ENCODE results near the gene PFDN6.

PFDN6 gene

DNA sequence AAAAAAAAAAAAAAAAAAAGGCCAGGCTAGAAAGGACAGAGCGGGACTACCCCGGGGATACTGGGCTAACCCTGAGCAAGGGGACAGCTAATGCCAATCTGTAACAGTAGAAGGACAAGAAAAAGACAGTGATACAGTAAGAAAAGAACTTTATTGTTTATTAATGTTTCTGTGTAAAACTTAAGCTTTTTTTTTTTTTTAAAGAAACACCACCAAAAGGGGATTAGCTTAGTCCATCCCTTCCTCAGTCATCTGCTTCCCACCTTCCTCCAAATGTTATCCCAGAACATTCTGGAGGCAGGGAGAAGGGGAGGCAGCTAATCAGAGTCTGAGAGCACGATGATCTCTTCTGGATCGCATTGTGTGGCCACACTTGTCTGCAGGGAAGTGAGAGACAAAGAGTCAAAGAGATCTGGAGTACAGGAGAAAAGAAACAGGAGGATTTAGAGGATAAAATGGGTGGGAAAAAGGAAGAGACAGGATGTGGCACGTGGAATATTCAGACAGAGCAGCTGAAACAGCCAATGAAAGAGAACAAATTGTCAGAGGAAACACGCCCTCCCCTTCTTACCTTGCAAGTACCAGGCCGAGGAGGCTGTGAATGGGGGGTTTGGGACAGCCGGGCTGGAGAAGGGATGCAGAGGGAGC, 29.1 kb downstream of the PFDN6 start:
- no peak for TF ChIP-seq EGR1 (IDR thresholded peaks at IDR 0.05)
- no peak for TF ChIP-seq TCF12 (IDR thresholded peaks at IDR 0.05; ENCODE audit: low read depth)
- TF ChIP-seq NFIC (IDR thresholded peaks at IDR 0.05): no peak
- no peak for TF ChIP-seq ZBTB7A (IDR thresholded peaks at IDR 0.05; ENCODE audit: low read depth)
- TF ChIP-seq, protein P1, sequence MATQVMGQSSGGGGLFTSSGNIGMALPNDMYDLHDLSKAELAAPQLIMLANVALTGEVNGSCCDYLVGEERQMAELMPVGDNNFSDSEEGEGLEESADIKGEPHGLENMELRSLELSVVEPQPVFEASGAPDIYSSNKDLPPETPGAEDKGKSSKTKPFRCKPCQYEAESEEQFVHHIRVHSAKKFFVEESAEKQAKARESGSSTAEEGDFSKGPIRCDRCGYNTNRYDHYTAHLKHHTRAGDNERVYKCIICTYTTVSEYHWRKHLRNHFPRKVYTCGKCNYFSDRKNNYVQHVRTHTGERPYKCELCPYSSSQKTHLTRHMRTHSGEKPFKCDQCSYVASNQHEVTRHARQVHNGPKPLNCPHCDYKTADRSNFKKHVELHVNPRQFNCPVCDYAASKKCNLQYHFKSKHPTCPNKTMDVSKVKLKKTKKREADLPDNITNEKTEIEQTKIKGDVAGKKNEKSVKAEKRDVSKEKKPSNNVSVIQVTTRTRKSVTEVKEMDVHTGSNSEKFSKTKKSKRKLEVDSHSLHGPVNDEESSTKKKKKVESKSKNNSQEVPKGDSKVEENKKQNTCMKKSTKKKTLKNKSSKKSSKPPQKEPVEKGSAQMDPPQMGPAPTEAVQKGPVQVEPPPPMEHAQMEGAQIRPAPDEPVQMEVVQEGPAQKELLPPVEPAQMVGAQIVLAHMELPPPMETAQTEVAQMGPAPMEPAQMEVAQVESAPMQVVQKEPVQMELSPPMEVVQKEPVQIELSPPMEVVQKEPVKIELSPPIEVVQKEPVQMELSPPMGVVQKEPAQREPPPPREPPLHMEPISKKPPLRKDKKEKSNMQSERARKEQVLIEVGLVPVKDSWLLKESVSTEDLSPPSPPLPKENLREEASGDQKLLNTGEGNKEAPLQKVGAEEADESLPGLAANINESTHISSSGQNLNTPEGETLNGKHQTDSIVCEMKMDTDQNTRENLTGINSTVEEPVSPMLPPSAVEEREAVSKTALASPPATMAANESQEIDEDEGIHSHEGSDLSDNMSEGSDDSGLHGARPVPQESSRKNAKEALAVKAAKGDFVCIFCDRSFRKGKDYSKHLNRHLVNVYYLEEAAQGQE (IDR thresholded peaks at IDR 0.05; ENCODE audit: low read depth): no peak
- TF ChIP-seq, protein P2, sequence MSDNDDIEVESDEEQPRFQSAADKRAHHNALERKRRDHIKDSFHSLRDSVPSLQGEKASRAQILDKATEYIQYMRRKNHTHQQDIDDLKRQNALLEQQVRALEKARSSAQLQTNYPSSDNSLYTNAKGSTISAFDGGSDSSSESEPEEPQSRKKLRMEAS (IDR thresholded peaks at IDR 0.05): no peak
- no peak for TF ChIP-seq FOXM1 (IDR thresholded peaks at IDR 0.05; ENCODE audit: borderline replicate concordance, low read depth)
- TF ChIP-seq TAF1 (IDR thresholded peaks at IDR 0.05; ENCODE audit: low read depth): no peak
- no peak for TF ChIP-seq CREB1 (IDR thresholded peaks at IDR 0.05; ENCODE audit: low read depth)
- TF ChIP-seq YY1 (IDR thresholded peaks at IDR 0.05; ENCODE audit: low read depth): no peak
- no peak for TF ChIP-seq EP300 (IDR thresholded peaks at IDR 0.05; ENCODE audit: borderline replicate concordance)
- TF ChIP-seq, protein P3, sequence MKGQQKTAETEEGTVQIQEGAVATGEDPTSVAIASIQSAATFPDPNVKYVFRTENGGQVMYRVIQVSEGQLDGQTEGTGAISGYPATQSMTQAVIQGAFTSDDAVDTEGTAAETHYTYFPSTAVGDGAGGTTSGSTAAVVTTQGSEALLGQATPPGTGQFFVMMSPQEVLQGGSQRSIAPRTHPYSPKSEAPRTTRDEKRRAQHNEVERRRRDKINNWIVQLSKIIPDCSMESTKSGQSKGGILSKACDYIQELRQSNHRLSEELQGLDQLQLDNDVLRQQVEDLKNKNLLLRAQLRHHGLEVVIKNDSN (IDR thresholded peaks at IDR 0.05): no peak
- TF ChIP-seq CEBPB (IDR thresholded peaks at IDR 0.05): no peak
- TF ChIP-seq RAD21 (IDR thresholded peaks at IDR 0.05; ENCODE audit: low read depth): no peak

DNA sequence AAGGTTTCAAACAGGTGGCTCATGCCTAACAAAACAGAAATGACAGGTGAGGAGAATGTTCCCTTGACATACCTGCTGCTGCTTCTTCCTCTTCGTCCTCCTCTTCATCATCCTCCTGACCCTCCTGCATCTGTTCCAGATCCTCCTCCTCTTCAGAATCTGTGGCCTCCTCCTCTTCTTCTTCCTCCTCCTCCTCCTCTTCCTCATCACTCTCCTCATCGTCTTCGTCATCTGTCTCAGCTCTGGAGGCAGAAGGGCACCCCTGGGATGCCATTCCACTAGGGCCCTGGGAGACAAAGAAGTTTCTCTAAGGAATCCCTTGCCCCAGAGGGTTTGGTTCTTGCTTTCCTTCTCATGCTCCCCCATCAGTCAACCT, 30.5 kb downstream of the PFDN6 start:
- no peak for TF ChIP-seq TAF1 (IDR thresholded peaks at IDR 0.05; ENCODE audit: low read depth)
- no peak for TF ChIP-seq EGR1 (IDR thresholded peaks at IDR 0.05)
- TF ChIP-seq CREB1 (IDR thresholded peaks at IDR 0.05; ENCODE audit: low read depth): no peak
- TF ChIP-seq FOXM1 (IDR thresholded peaks at IDR 0.05; ENCODE audit: borderline replicate concordance, low read depth): no peak
- no peak for TF ChIP-seq NFIC (IDR thresholded peaks at IDR 0.05)
- TF ChIP-seq, protein P1 (IDR thresholded peaks at IDR 0.05; ENCODE audit: low read depth): no peak
- TF ChIP-seq, protein P3 (IDR thresholded peaks at IDR 0.05): no peak
- TF ChIP-seq EP300 (IDR thresholded peaks at IDR 0.05; ENCODE audit: borderline replicate concordance): no peak
- no peak for TF ChIP-seq ZBTB7A (IDR thresholded peaks at IDR 0.05; ENCODE audit: low read depth)
- TF ChIP-seq, protein P2 (IDR thresholded peaks at IDR 0.05): no peak
- TF ChIP-seq YY1 (IDR thresholded peaks at IDR 0.05; ENCODE audit: low read depth): no peak
- TF ChIP-seq TCF12 (IDR thresholded peaks at IDR 0.05; ENCODE audit: low read depth): no peak
- TF ChIP-seq TEAD4 (IDR thresholded peaks at IDR 0.05): no peak
- TF ChIP-seq RAD21 (IDR thresholded peaks at IDR 0.05; ENCODE audit: low read depth): no peak
- TF ChIP-seq CEBPB (IDR thresholded peaks at IDR 0.05): no peak

DNA sequence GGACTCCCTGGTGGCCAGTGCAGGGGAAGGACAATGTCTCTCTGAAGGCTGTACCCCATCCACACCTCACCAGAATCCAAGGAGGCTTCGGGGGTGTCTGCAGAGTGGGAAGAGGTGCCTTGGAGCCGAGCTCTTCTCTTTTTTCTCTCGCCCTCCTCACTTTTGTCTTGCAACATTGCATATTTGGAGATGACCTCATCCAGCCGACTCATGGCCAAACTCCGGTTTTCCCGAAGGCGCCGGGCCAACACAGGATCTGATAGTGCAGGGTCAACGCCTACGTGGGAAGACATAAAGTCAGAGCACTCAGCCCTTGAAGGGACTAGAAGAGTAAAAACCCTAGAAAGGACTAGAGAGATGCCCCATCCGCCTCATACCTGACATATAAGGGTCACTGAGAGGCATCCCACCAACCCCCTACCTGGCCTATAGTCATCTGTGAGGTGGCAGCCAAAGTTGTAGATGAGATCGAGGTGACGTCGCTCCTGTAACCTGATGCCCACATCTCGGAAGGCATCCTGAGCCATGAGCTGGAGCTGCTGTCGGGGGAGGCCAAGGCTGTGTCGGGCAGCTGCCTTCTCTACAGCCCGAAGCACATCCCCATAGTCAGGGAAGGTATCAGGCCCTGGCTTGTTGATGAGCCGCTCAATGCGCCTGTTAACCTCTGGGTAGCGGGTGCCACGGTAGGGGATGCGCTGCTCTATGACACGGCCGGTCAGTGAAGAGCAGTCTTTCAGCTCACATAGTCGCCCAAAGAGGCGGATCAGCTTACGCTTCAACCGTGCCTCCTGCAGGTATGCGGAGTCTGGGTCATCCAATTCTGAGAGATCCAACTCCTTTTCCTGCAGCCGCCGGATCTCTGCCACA, 31.1 kb downstream of the PFDN6 start:
- TF ChIP-seq RAD21 (IDR thresholded peaks at IDR 0.05; ENCODE audit: low read depth) (no peak), EP300 (IDR thresholded peaks at IDR 0.05; ENCODE audit: borderline replicate concordance) (no peak), YY1 (IDR thresholded peaks at IDR 0.05; ENCODE audit: low read depth) (no peak), TCF12 (IDR thresholded peaks at IDR 0.05; ENCODE audit: low read depth) (no peak), TEAD4 (IDR thresholded peaks at IDR 0.05) (no peak), EGR1 (IDR thresholded peaks at IDR 0.05) (no peak)
- TF ChIP-seq, protein P2 (IDR thresholded peaks at IDR 0.05): no peak

DNA sequence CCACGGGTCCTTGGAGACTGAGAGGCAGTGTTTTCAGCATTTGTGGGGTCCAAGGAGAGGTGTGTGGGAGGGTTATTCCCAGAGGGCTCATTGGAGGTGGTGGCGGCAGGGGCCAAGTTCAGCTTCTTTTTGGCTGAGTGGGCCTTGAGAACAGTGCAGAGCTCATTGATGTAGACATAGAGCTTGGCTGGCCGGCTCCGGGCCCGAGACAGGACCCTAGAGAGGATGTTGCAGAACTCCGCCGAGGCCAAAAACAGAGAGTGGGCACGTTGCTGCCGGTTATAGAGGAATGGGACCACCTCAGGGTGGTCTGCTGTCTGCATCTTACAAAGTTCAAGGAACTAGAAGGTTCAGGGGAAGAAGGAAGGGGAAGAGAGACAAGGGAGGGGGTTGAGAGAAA, 31.8 kb downstream of the PFDN6 start:
- TF ChIP-seq CREB1 (IDR thresholded peaks at IDR 0.05; ENCODE audit: low read depth) (no peak), CEBPB (IDR thresholded peaks at IDR 0.05) (no peak), TAF1 (IDR thresholded peaks at IDR 0.05; ENCODE audit: low read depth) (no peak), NFIC (IDR thresholded peaks at IDR 0.05) (no peak), RAD21 (IDR thresholded peaks at IDR 0.05; ENCODE audit: low read depth) (no peak), ZBTB7A (IDR thresholded peaks at IDR 0.05; ENCODE audit: low read depth) (no peak), TEAD4 (IDR thresholded peaks at IDR 0.05) (no peak), EP300 (IDR thresholded peaks at IDR 0.05; ENCODE audit: borderline replicate concordance) (no peak), EGR1 (IDR thresholded peaks at IDR 0.05) (no peak), FOXM1 (IDR thresholded peaks at IDR 0.05; ENCODE audit: borderline replicate concordance, low read depth) (no peak), TCF12 (IDR thresholded peaks at IDR 0.05; ENCODE audit: low read depth) (no peak), YY1 (IDR thresholded peaks at IDR 0.05; ENCODE audit: low read depth) (no peak)
- TF ChIP-seq, protein P3 (IDR thresholded peaks at IDR 0.05): no peak
- TF ChIP-seq, protein P1 (IDR thresholded peaks at IDR 0.05; ENCODE audit: low read depth): no peak
- TF ChIP-seq, protein P2 (IDR thresholded peaks at IDR 0.05): no peak

Measured in Ishikawa (cell line).